GM21619 (cell line): ENCODE results near the gene JPH2.

Source experiments
- ATAC-seq: cut with Tn5 transposase; IDR thresholded peaks from one replicate; pipeline ENCODE4 v1.9.1; 2021; ENCODE audit not compliant: unreplicated experiment

Gene JPH2

GRCh38 chr20:44104798-44105517 lies 82.0 kb downstream of the JPH2 start:
- ATAC-seq = no peak

DNA sequence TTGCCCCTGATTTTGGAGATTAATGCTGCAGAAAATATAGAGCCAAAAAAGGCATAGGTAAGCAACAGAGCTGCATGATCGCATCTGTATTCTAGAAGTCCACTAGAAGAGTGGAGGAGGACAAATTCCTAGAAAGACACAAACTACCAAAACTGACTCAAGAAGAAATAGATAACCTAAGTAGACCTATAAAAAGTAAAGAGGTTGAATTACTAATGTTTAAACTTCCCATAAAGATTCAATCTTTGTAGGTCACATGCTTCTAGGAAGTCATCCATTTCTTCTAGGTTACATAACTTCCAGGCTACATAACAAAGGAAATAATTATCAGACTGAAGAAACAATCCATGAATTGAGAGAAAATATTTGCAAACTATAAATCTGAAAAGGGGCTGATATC lies 84.4 kb downstream of the JPH2 start:
- no peak for ATAC-seq

DNA sequence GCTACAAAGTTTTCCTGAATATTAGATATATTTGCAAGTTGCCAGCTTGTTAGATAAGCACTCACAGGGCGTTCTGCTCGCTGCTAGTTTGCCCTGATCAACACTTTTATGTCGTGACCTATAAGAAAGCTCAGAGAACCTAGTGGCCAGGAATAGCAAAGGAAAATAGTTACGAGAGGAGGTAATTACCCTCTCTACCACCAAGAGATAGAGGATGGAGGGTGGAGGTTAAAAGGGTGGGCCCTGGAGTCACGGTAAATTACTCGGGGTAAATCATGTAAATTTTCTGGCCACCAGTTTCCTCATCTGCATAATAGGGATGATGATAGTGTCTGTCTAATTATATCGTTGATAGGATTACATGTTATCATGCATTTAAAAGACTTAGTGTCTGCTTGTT lies 87.2 kb downstream of the JPH2 start:
- ATAC-seq = no peak

DNA sequence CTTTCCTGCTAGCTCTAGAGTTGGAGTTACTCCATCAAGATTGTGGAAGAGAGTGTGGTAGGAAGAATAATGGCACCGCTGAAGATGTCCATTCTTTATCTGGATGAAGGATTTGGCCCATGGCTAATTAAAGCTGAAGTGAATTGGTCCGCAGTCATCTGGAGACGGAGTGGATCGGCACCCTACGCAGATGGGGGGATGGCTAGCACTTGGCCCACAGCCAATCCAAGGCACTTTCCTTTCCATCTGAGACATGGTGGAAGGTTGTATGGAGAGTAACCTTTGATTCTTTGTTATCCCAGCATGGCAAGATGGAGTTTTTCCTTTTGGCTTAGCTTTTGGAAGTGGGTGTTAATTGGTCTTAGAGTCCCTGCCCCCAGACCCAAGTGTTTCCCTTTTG lies 88.3 kb downstream of the JPH2 start:
- no peak for ATAC-seq

- no peak for ATAC-seq
Measured at GRCh38 chr20:44098256-44098630, 88.7 kb downstream of the JPH2 start.

GRCh38 chr20:44097521-44098255 lies 89.3 kb downstream of the JPH2 start:
- no peak for ATAC-seq

GRCh38 chr20:44095831-44096230 lies 91.2 kb downstream of the JPH2 start:
- ATAC-seq = no peak

DNA sequence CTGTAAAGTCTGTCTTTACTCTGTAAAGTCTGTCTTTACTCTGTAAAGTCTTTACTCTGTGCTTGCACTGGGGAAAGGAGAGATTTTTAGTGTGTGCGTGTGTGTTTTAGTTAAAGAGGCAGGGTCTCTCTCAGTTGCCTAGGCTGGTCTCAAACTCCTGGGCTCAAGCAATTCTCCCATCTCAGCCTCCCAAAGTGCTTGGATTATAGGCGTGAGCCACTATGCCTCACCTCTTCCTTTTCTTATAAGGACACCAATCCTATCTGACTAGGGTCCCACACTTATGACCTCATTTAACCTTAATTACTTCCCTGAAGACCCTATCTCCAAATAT lies 93.8 kb downstream of the JPH2 start:
- no peak for ATAC-seq

DNA sequence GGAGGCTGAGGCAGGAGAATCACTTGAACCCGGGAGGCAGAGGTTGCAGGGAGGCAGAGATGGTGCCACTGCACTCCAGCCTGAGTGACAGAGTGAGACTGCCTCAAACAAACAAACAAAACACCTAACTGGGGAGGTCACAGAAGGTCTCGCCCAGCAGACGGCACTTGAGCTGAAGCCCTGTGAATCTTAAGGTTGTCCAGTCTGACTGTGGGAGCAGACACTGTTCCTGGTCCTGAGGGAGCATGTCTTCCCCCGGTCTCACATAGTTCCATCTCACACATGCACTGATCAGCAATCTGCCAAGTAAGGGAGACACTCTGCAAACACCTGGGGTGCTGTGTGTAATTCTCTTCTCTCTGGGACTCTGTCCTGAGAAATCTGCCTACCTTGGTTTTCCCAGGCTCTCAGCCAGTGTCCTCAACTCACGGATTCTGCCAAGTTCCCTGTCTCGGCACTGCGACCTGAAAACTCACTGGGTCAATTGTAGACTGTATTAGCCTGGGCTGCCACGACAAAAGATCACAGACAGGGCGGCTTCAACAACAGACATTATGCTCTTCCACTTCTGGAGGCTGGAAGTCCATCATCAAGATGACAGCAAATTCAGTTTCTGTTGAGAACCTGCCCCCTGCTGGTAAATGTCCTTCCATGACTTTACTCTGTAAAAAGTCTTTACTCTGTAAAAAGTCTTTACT lies 94.3 kb downstream of the JPH2 start:
- ATAC-seq = no peak

- no peak for ATAC-seq
Measured at GRCh38 chr20:44091026-44091425, 96.0 kb downstream of the JPH2 start.

- ATAC-seq = no peak
Measured at GRCh38 chr20:44089987-44090674, 96.9 kb downstream of the JPH2 start.

DNA sequence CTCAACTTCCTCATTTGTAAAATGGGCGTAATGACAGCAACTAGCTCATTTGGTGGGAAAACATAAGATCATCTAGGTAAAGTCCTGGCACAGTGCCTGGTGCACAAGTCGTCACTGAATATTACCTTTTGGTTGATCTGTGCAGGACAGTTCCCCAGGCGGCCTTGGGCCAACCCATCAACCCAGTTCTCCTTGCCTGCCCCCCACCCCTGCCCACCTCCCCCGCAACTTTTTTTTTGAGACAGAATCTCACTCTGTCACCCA lies 99.2 kb downstream of the JPH2 start:
- ATAC-seq = no peak

DNA sequence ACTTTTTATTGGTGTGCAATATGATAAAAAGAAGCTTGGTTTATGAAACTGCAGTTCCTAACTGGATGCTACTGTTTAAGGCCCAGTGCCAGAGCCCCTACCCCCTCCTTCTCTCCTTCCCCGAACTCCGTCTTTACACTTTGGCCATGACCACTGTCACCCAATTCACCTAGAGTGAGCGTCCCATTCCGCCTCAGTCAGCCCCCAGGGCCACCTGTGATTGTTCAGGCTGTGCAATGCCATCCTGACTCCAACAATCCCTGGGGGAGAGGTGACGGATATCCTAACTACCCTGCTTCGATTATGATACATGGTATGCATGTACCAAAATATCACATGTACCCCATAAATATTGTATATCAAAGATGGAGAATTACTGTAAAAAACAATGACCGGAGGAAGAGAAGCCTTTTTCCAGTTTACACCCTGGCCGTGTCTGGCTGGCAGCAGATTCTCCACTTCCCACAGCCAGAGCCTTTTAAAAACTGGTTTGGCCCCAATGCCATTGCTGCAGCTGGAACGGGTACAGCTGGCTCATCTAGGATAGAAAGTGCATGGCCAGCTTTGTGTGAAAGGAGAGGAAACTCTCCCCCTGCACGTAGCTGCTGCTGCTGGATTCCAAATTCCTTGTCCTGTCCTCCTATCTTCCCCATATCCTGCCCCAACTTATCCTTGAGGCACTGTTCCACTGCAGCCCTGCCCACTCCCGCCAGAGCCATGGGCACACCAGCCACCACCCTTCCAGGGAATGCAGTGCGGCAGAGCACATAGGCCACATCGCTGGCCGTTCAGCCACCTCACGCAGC lies 99.7 kb downstream of the JPH2 start:
- no peak for ATAC-seq

GRCh38 chr20:44085616-44086434 lies 101.2 kb downstream of the JPH2 start:
- ATAC-seq = no peak

GRCh38 chr20:44084891-44085290 lies 102.1 kb downstream of the JPH2 start:
- no peak for ATAC-seq

GRCh38 chr20:44084439-44084838 lies 102.5 kb downstream of the JPH2 start:
- ATAC-seq = no peak

DNA sequence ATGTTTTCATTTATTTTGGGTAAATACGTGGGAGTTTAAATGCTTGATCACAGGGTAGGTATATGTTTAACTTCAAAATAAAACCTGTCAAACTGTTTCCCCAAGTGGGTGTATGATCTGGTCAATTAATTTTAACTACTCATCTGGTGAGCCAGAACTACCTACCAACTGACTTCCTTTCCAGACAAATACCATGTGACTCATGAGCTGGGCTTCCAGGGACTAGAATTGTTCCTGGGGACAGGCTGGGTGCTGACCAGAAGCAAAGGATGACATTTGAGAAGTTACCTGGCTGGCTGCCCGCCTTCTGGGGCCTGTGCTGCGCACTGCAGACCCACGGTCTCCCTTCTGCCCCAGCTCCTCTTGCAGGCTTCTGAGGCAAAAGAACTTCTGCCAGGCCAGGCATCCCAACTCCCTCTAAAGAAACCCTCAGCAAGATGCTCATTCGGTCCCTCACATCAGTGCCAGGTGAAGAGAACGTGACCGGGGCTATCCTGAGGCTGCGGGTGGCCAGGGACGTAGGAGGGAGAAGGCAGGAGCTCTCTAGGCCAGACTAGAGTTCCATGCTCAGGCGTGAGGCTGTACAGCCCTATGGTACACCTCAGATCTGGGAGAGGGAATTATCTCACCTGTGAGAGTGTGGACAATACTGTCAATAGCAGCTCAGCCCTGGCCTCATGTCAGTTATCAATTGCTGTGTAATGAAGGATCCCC lies 103.6 kb downstream of the JPH2 start:
- no peak for ATAC-seq

DNA sequence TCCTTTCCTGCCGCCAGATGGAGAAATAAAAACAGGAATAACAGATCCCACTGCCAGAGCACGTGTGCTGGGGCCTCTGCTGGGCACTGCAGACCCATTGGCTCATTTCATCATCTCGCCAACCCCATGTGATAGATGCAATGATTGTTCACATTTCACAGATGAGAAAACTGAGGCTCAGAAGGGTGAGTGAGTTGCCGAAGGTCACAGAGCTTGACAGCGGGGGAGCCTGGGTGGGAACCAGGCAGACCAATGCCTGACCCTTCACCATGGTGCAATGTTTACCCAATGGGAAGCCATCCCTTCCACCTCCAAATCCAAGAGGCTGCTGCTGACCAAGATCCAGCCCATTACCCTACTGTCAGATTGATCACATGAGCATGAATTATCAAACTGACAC lies 105.1 kb downstream of the JPH2 start:
- no peak for ATAC-seq

DNA sequence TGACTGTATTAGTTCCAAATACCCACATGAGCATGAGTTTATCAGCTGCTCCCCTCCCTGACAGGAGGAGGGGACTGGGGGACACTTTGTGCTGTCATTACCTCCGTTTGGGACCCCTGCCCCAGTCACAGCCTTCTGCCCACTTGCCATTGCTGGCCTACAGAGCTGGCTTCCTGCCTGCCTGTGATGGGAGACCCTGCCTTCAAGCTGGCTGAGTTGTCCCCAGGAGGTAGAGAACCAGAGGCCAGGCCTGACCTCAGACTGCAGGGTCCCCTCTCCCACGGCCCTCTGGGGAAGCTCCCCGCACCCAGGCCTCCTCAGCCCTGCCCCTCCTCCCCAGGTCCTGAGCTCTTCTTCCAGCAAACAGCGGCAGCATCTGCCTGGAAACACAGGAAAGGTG lies 105.5 kb downstream of the JPH2 start:
- no peak for ATAC-seq
